Stimulated activated CD8-positive, alpha-beta memory T cell treated with anti-CD3 and anti-CD28 coated beads, Interleukin-15, amount 100 ng/mL, for 1 hour (primary cell): Measurements from ENCODE around the gene RRP12.
"Not testable (repeated sequence)": the region's sequence is repeated elsewhere in the genome, so short reads cannot be mapped to it uniquely, and the experiment has no call there.

Experiments used
- DNase-seq: peaks from one replicate; pipeline ENCODE4 v3.0.0-alpha.2; 2020; ENCODE audit warnings: low read depth

The RRP12 gene

GRCh38 chr10:97400665-97401454, at the start of gene RRP12:
Gene RRP12 (minus strand): TSS chr10:97401340. CDS start chr10:97401231, 109 bp downstream.
- peak; percentile 56 for DNase-seq

DNA sequence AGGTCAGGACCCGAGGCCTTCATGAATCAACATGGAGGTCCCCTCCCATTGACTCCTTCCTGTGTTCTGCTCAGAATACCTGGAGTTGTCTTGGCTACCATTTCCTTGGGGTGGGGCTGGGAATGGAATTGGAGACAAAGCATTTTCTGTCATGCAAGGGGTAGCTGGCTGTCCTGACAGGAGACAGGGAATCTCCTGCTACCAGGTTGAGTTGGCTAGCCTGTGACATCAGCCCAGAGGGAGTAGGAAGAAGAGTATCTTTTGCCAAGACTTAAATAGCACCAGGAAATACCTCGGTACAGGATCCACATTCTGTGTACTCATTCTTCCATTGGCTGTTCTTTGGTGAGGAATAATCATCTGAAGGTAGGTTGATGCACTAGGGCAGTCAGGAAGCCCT, 49.7 kb upstream of the RRP12 start:
- DNase-seq = no peak

DNA sequence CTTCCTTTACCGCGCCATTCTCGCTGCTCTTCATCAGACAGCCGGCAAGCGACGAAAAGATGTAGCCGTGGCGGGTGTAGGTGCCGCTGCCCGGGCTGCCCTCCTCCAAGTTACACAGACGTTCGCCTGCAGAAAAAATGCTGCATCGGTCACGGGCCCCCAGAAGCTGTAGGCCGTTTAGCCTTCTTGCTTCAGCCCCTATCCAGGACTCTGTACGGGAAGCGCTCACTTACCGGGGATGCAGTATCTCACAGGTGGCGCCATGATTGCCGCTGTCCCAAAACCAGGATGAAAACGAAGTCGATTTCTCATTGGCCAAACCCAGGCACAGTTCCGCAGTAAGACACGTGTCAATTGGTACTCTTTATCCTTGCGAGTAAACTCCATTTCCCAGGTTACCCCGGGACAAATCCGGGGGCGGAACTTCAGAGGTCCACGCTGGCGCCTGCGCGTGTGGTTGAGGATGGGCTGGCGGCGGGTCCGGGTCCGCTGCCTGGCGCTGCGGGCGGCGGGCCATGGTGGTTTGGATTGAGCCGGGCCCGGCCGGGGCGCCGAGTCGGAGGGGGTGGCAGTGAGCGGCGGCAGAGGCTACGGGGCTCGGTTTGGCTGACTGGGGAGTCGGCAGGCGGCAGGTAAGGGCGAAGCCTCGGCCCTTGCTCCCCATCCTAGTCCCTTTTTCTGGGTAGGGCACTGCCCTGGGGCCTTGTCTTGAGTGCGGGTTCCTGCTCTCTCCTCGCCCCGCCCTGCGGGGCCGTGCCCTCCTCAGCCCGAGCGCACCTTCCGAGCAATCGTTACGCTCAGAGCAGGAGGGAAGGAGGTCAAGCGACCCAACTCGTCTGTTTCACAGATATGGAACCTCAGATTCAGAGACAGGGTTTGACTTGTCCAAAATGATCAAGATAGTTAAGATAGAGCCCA, 44.8 kb upstream of the RRP12 start, which contains the start of the genes EXOSC1 and ZDHHC16:
Gene EXOSC1, minus strand, starts transcription at position 285 of the 918 bp plus-strand sequence. Its CDS starts 21 bp downstream, at position 264.
Gene ZDHHC16, plus strand, starts transcription at position 454 of the 918 bp plus-strand sequence. CDS start 5,501 bp downstream, outside the sequence.
- DNase-seq = peak; percentile 79

DNA sequence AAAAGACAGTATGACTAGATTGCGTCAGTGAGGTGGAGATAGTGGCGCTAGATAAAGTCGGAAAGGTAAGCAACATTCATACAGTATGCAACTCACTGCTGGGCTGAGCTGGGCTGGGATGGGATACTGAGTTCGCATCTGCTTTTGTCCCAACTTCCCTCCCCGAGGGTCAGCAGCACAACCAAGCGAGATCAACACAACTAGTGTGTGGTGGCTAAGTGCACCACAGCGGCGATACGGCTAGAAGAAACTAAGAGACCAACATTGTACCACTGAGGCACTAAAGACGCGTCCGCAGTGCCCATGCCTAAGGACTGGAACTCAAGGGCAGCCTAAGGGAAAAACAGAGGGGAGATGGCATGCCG, 44.2 kb upstream of the RRP12 start:
- DNase-seq = no peak

GRCh38 chr10:97444212-97444611, 43.1 kb upstream of the RRP12 start:
- no peak for DNase-seq

DNA sequence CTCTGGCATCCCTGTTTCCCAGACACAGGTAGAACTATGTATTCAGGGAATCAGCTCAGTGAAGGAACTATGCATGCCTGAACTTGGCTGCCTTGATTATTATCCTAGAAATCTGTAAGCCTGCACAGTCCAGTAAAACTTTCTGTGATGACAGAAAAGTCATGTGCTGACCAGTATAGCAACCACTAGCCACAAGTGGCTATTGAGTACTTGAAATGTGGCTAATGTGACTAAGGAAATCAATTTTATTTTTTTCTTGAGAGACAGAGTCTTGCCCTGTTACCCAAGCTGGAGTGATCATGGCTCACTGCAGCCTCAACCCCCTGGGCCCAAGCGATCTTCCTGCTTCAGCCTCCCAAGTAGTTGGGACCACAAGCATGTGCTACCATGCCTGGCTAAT, 41.1 kb upstream of the RRP12 start:
- DNase-seq = no peak

- no peak for DNase-seq
Measured at GRCh38 chr10:97435211-97435610, 34.1 kb upstream of the RRP12 start.

DNA sequence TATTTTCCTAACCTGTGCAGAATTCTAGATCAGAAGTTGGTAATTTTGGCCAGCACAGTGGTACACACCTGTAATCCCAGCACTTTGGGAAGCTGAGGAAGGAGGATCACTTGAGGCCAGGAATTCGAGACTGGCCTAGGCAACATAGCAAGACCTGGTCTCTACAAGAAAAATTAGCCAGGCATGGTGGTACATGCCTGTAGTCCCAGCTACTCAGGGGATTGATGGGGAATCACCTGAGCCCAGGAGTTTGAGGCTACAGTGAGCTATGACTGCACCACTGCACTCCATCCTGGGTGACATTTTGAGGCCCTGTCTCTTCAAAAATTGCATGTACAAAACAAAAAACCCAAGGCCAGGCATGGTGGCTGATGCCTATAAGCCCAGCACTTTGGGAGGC, 33.4 kb upstream of the RRP12 start:
- no peak for DNase-seq

DNA sequence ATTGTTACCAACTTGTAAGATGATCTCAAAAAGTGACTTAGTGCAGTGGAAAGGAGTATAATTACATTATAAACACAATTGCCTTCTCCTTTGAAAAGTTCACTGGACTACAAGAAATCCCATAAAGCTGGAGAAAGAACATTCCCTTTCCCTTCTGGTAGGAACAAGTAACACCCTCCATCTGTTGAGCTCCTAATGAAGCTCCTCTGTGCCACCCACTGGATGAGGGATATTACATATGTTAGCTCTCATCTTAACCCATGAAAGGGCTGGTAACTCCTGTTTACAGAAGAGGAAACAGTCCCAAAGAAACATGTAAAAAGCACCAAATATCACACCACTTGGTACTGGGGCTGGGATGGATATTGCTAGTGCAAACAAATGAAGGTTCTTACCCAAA, 32.9 kb upstream of the RRP12 start:
- no peak for DNase-seq

DNA sequence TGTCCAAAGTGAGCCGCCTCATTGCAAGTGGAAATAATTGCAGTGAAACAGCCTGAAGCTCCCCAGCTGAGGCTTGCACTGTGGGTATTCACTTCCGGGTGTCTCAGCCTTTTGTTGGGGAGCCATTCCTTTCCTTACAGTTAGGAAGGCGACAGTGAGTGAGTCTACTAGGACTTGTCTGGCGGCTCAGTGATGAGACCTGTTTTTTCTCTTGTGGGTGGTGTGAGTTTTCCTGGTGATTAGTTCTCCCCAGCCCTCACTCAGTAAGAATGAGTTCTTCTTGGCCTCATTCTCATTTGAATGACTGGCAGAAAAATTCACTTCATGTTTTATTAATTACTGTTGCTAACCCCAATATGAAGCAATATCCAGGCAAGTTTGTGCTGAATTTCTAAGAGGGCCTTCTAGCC, 27.4 kb upstream of the RRP12 start:
- no peak for DNase-seq

DNA sequence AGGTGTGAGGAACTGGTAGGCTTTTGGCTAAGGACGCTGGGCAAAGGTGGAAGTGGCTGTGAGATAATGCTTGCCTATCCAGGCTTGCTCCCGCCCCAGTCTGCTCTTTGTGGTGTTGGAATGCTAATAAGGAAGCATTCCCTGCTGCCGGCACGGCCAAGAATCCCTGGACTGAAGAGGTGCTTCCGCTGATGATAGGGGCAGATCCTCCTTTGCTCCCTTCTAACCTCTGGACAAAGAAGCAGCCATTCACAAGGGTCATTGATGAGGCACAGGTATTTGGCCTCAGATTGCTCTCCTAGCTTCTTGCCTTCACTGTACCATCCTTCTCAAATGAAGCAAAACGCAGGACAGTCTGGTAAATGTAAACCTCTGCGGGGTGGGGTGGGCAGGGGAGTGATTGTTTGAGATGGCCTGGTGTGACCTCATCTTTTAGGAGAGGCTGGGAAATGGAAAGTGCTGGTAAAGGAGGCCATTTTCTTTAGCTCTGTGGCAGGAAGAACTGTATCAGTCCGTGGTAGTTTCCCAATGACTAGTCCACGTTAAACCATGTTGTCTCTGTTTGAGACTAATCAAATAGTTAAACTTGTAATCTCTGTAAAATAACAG, 26.5 kb upstream of the RRP12 start:
- DNase-seq = no peak

DNA sequence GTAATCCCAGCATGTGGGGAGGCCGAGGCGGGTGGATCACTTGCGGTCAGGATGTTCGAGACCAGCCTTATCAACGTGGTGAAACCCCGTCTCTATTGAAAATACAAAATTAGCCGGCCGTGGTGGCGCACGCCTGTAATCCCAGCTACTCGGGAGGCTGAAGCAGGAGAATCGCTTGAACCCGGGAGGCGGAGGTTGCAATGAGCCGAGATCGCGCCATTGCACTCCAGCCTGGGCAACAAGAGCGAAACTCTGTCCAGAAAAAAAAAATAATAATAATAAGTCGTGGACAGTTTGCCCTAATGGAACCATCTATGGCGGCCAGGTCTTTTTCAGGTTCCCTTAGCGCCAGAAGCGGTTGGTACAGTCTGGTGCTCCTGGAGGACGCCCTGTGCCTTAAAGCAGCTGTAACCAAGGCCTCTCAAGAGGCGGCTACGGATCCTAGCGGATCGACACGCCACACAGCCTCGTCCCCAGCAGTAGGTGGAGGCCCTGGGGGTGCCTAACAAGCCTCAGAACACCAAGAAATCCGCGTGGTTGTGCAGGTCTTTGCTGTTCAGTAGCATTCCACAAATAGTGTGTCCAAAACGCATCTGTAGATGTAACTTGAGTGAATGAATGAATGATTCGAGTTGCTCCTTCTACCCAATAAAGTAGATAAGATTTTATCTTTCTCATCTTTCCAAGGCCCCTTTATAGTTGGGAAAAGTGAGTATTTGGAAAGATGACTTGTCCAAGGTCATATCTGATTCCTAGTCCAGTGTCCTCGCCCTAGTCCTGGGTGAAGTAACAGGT, 25.8 kb upstream of the RRP12 start:
- DNase-seq = no peak

DNA sequence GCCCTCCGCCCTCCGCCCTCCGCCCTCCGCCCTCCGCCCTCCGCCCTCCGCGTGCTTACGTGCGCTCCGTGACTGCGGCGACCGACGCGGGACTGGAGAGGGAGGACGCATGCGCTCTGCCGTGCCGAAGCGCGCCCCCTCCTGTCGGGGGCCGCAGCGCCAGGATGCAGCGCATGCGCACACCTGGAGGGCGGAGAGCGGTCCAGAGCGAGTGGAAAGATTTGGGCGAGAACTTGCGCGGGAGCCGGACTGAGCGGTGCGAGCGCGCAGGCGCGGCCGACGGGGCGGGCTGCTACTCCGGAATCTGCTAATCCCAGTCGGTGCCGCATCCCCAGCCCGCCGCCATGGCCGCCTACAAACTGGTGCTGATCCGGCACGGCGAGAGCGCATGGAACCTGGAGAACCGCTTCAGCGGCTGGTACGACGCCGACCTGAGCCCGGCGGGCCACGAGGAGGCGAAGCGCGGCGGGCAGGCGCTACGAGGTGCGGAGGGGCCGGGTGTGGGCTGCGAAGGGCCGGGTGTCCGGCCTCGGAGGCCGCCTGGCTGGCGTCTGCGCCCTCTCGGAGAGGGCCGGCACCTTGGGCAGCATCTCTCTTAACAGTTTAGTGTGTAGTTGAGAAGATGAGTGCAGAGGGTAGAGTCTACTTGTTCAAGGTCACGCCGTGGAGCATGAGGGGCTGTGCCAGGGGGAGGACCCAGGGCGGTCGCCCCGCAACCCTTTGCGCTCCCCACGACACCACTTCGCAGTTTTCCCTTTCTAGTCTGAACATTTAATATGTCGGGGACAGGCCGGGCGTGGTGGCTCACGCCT, 25.0 kb upstream of the RRP12 start, which contains the start of gene PGAM1:
Gene PGAM1, plus strand, starts transcription at position 228 of the 812 bp plus-strand sequence. Its CDS starts 117 bp downstream, at position 345.
- peak; percentile 81 for DNase-seq

- DNase-seq = not testable (repeated sequence)
Measured at GRCh38 chr10:97423757-97424098, 22.6 kb upstream of the RRP12 start.

GRCh38 chr10:97416565-97416964, 15.4 kb upstream of the RRP12 start:
- no peak for DNase-seq

DNA sequence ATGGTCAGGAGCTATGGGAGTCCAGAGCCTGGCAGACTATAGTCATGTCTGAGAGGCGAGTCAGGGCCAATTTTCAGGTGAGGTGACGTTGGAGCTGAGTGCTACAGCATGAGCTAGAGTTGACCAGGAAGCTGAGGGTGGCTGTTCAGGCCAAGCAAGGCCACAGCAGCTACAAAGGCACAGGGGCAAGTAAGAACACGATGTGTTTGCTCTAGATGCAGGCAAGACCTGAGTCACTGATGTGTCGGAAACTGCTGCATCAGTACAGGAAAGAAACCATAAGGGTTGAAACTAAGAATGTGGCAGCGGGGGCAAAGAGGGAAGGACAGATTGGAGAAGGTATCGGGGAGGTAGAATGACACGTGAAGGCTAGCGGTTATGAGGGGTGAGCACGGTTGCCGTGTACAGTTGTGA, 11.8 kb upstream of the RRP12 start:
- DNase-seq = no peak

DNA sequence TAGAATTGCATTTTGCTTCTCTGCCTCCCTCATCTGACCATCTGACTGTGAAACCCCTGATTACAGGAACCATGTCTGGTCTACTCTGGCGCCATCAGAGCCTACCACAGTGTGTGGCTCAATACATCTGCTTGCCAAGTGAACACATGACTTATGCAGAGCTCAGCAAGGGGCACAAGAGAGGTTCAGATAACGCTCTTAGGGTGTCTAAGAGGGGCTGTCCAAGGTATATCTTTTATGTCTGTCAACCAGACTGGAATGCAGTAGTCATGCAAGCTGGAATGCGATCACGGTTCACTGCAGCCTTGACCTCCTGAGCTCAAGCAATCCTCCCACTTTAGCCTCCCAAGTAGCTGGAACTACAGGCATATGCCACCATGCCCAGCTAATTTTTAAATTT, 10.3 kb upstream of the RRP12 start:
- no peak for DNase-seq

- no peak for DNase-seq
Measured at GRCh38 chr10:97408496-97408992, 7.4 kb upstream of the RRP12 start.

GRCh38 chr10:97407952-97408248, 6.8 kb upstream of the RRP12 start:
- no peak for DNase-seq

DNA sequence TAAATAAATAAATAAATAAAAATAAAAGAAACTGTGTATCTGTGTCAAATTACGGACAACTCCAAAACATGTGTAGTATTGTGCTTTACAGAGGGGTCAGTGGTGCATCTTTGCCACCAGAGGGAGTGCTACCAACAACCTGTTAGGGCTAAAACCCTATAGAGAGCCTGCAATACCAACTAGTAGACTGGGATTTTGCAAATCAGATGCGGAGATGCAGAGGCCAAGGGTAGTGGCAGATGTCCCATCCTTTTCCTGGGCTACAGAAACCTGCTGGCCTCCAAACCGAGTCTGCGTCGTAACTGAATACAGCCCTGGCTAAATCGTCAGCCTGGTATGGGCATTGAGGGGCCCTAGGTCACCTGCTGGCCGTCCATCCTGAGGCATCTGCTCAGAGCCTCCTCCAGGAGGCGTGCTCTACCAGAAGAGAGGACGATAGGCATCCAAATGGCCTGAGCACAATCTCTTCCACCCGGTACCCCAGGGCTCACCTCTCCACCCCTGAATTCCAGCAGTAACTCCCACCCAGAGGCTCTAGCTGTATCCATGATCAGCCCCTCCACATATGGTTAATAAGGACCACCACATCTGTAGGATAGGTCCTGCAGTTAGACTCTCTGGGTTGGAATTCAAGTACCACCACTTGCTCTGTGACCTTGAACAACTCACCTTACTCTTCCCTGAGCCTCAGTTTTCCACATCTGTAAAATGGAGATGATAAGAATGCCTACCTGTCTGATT, 6.2 kb upstream of the RRP12 start:
- no peak for DNase-seq
